Measurements from ENCODE around the gene CMKLR1. TPM values are rescaled to one million over a fixed set of nuclear protein-coding genes. Genes with fewer than 3 reads are reported as not detected.

CMKLR1 gene
- total and polyA plus RNA-seq, 9 donors, result 1.4 to 28.3 (median 3.1) TPM

DNA sequence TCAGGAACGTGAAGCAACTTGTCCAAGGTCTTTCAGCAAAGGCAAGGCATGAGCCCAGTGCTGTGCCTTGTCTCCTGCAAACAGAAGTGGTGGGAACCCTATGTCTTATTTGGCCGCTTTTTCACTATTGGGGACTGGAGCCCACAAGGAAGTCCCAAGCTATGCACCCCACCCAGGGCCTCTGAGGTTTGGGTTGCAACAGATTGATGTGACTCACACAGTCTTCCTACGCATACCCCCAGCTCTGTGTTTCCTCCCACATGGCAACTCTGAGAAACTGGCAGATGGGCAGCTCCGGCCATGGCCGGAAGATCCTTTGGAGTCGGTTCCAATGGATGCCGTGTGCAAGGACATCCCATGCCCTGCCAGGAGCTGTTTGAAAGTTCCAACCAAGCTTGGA lies 28.3 kb upstream of the CMKLR1 start:
- TF ChIP-seq EP300 (IDR thresholded peaks at IDR 0.05) (no peak), POLR2A (IDR thresholded peaks at IDR 0.05) (no peak)
- TF ChIP-seq, protein P1, sequence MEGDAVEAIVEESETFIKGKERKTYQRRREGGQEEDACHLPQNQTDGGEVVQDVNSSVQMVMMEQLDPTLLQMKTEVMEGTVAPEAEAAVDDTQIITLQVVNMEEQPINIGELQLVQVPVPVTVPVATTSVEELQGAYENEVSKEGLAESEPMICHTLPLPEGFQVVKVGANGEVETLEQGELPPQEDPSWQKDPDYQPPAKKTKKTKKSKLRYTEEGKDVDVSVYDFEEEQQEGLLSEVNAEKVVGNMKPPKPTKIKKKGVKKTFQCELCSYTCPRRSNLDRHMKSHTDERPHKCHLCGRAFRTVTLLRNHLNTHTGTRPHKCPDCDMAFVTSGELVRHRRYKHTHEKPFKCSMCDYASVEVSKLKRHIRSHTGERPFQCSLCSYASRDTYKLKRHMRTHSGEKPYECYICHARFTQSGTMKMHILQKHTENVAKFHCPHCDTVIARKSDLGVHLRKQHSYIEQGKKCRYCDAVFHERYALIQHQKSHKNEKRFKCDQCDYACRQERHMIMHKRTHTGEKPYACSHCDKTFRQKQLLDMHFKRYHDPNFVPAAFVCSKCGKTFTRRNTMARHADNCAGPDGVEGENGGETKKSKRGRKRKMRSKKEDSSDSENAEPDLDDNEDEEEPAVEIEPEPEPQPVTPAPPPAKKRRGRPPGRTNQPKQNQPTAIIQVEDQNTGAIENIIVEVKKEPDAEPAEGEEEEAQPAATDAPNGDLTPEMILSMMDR (IDR thresholded peaks at IDR 0.05), result no peak
- no peak for DNase-seq
- WGBS, 3 donors, result 72 to 85% (median 76%) methylated on average over 7 of the region's 7 CpGs

DNA sequence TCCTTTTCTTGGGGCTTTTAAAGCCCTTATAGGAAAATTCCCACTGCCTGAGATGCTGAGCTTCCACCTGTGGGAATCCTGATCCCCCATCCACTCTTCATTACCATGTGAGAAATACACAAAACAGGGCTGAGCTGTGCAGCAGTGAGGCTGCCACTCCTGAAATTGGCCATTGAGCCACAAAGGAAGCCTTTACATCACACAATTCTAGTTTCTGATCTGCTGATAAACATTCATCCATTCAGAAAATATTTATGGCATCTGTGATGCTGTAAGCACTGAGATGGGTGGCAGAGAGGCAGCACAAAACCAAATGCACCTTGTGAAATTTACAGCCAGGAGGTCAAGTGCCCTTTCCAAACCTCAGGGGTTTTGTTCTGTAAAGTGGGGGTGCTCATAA lies 26.2 kb upstream of the CMKLR1 start:
- TF ChIP-seq POLR2A (IDR thresholded peaks at IDR 0.05) (no peak), EP300 (IDR thresholded peaks at IDR 0.05) (no peak)
- intact Hi-C loops (cut with DNase I), result no loop called here
- Histone ChIP-seq H3K27me3 (no peaks in the 10 kb centered on the region), H3K9me3 (no peaks in the 10 kb centered on the region), H3K36me3 (no peaks in the 10 kb centered on the region), H3K27ac (no peak overlapping the region), H3K4me1 (ENCODE audit: insufficient read depth) (no peaks in the 10 kb centered on the region), H3K4me3 (no peak overlapping the region)
- no peak for DNase-seq

More for the DNA sequence above, 28.3 kb upstream of the CMKLR1 start:
- H3K27me3 ChIP-seq, result no peaks in the 10 kb centered on the region
- no peak overlapping the region for H3K27ac ChIP-seq
- H3K4me3 ChIP-seq, result no peak overlapping the region
- no peaks in the 10 kb centered on the region for H3K4me1 ChIP-seq (ENCODE audit: insufficient read depth)
- H3K36me3 ChIP-seq, result no peaks in the 10 kb centered on the region
- intact Hi-C loops (cut with DNase I), result no loop called here
- H3K9me3 ChIP-seq, result no peaks in the 10 kb centered on the region

DNA sequence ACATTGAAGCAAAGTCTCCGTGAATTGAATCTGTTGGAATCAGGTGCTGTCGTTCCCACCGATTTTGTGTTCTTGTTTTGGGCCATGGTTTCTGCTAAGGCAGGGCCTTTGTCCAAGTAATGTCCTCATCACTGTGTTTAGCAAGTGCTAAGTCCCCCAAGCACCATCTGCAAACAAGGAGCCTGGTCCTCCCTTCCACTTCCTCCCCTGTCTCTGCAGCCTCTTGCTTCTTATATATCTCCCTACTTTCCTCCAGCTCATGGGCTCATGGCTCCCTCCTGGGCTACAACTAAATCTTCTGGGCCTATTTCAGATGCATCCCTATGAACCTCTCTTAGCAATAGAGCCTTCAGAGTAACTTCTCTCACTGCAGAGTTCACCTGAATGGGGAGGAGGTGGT lies 25.8 kb upstream of the CMKLR1 start:
- no peak overlapping the region for H3K27ac ChIP-seq
- 85 to 90% (median 88%) methylated on average over 3 of the region's 3 CpGs for WGBS, 3 donors
- H3K36me3 ChIP-seq, result no peaks in the 10 kb centered on the region
- H3K4me3 ChIP-seq, result no peak overlapping the region
- H3K9me3 ChIP-seq, result no peaks in the 10 kb centered on the region
- no peak for TF ChIP-seq POLR2A (IDR thresholded peaks at IDR 0.05)
- no peak for TF ChIP-seq EP300 (IDR thresholded peaks at IDR 0.05)
- TF ChIP-seq, protein P1 (IDR thresholded peaks at IDR 0.05), result no peak
- intact Hi-C loops (cut with DNase I), result no loop called here
- H3K27me3 ChIP-seq, result no peaks in the 10 kb centered on the region
- no peaks in the 10 kb centered on the region for H3K4me1 ChIP-seq (ENCODE audit: insufficient read depth)
- DNase-seq, result no peak

DNA sequence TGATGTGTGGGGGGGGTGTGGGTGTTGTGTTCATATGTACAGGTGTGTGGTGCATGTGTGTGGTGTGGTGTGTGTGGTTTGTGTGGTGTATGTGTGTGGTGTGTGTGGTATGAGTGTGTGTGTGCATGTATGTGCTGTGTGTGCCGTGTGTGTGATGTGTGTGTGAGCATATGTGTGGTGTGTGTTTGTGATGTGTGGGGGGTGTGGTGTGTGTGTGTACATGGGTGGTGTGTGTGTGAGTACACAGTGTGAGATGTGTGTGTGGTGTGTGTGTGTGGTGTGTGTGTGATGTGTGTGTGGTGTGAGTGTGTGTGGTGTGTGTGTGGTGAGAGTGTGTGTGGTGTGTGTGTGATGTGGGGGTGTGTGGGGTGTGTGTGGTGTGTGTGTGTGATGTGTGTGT lies 24.5 kb upstream of the CMKLR1 start:
- TF ChIP-seq, protein P1 (IDR thresholded peaks at IDR 0.05), result no peak
- TF ChIP-seq POLR2A (IDR thresholded peaks at IDR 0.05) (no peak), EP300 (IDR thresholded peaks at IDR 0.05) (no peak)
- intact Hi-C loops (cut with DNase I), result no loop called here
- Histone ChIP-seq H3K4me3 (no peak overlapping the region), H3K27ac (no peak overlapping the region), H3K4me1 (ENCODE audit: insufficient read depth) (no peaks in the 10 kb centered on the region), H3K27me3 (no peaks in the 10 kb centered on the region), H3K36me3 (no peaks in the 10 kb centered on the region), H3K9me3 (no peaks in the 10 kb centered on the region)
- DNase-seq, result no peak
- 86 to 97% (median 91%) methylated on average over 1 of the region's 1 CpG for WGBS, 3 donors

DNA sequence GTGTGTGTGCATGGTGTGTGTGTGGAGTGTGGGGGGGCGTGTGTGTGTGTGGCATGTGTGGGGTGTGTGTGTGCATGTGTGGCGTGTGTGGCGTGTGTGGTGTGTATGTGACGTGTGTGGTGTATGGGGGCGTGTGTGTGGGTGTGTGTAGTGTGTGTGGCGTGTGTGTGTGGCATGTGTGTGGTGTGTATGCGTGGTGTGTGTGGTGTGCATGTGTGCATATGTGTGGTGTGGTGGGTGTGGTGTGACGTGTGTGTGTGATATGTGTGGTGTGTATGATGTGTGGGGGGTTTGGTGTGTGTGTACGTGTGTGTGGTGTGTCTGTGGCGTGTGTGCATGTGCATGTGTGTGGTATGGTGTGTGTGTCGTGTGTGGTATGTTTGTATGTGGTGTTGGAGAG lies 24.1 kb upstream of the CMKLR1 start:
- Histone ChIP-seq H3K4me1 (ENCODE audit: insufficient read depth) (no peaks in the 10 kb centered on the region), H3K27me3 (no peaks in the 10 kb centered on the region), H3K27ac (no peak overlapping the region), H3K4me3 (no peak overlapping the region), H3K36me3 (no peaks in the 10 kb centered on the region), H3K9me3 (no peaks in the 10 kb centered on the region)
- 66 to 86% (median 84%) methylated on average over 11 of the region's 11 CpGs for WGBS, 3 donors
- no peak for DNase-seq
- TF ChIP-seq POLR2A (IDR thresholded peaks at IDR 0.05) (no peak), EP300 (IDR thresholded peaks at IDR 0.05) (no peak)
- TF ChIP-seq, protein P1 (IDR thresholded peaks at IDR 0.05), result no peak
- intact Hi-C loops (cut with DNase I), result no loop called here
